ENCODE measurements around the gene MPL.

Gene MPL

DNA sequence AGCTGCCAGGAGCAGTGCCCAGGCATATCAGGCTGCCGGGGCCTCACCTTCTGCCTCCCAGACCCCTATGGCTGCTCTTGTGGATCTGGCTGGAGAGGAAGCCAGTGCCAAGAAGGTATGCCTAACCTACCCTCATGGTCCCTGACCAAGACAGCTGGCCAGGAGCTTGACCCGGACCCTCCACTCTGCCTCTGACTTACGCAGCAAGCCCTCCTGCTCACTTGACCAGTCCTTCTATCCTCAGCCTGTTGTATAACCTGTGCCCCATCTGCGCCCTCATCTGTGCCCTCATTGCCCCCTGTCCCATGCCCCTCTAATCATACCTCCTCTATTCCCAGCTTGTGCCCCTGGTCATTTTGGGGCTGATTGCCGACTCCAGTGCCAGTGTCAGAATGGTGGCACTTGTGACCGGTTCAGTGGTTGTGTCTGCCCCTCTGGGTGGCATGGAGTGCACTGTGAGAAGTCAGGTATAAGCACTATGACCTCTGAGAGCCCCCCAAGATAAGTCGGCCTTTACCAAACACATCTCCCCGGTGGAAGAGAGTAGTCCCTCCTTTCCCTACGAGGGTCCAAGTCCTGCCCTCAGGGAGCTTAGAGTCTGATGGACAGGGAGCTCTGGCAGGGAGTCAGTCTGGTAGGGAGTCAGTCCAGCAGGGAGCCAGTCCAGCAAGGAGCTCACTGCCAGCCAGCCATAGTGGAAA is 30.0 kb upstream of the MPL start:
- TF ChIP-seq, protein P1, sequence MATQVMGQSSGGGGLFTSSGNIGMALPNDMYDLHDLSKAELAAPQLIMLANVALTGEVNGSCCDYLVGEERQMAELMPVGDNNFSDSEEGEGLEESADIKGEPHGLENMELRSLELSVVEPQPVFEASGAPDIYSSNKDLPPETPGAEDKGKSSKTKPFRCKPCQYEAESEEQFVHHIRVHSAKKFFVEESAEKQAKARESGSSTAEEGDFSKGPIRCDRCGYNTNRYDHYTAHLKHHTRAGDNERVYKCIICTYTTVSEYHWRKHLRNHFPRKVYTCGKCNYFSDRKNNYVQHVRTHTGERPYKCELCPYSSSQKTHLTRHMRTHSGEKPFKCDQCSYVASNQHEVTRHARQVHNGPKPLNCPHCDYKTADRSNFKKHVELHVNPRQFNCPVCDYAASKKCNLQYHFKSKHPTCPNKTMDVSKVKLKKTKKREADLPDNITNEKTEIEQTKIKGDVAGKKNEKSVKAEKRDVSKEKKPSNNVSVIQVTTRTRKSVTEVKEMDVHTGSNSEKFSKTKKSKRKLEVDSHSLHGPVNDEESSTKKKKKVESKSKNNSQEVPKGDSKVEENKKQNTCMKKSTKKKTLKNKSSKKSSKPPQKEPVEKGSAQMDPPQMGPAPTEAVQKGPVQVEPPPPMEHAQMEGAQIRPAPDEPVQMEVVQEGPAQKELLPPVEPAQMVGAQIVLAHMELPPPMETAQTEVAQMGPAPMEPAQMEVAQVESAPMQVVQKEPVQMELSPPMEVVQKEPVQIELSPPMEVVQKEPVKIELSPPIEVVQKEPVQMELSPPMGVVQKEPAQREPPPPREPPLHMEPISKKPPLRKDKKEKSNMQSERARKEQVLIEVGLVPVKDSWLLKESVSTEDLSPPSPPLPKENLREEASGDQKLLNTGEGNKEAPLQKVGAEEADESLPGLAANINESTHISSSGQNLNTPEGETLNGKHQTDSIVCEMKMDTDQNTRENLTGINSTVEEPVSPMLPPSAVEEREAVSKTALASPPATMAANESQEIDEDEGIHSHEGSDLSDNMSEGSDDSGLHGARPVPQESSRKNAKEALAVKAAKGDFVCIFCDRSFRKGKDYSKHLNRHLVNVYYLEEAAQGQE (IDR thresholded peaks at IDR 0.05; ENCODE audit: insufficient read depth in 1 of 2, low read depth in 2 of 2, low read length in 2 of 2): no peak
- TF ChIP-seq POLR2AphosphoS5 (IDR thresholded peaks at IDR 0.05; ENCODE audit: low read depth, low read length) (no peak), TAF1 (IDR thresholded peaks at IDR 0.05; ENCODE audit: borderline replicate concordance, insufficient read depth, low read length) (no peak), SIN3A (IDR thresholded peaks at IDR 0.05; ENCODE audit: borderline replicate concordance, insufficient read depth, low read length) (no peak), FOXP2 (optimal IDR thresholded peaks at IDR 0.05; ENCODE audit: borderline replicate concordance, extremely low read depth, extremely low read length, insufficient read depth) (no peak)

DNA sequence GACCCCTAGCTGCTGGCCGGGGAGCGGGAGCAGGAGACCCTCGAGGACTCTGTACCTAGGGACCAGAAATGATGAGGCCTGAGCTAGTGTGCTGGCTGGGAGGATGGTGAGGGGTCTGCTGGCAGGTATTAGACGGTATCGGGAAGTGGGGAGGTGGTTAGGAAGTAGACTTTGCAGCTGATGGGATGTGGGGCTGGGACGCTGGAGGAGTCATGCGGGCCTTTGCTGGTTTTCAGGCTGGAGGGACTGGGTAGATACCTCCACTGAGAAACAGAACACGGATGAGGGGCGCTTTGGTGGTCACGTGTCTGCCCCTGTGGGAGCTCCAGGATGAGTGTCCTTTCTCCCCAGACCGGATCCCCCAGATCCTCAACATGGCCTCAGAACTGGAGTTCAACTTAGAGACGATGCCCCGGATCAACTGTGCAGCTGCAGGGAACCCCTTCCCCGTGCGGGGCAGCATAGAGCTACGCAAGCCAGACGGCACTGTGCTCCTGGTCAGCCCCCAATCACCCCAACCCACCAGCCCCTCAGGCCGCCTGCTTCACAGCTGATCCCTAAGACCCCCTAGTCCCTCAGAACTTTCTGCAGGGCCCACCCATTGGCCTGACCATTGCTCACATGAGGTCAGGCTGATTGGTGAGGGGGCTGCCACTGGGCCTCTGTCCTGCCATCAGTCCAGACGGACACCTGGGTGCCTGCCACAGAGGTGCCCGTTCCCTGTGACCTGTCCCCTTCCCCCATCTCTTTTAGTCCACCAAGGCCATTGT is 28.8 kb upstream of the MPL start:
- TF ChIP-seq FOXP2 (optimal IDR thresholded peaks at IDR 0.05; ENCODE audit: borderline replicate concordance, extremely low read depth, extremely low read length, insufficient read depth) (no peak), TAF1 (IDR thresholded peaks at IDR 0.05; ENCODE audit: borderline replicate concordance, insufficient read depth, low read length) (no peak), SIN3A (IDR thresholded peaks at IDR 0.05; ENCODE audit: borderline replicate concordance, insufficient read depth, low read length) (no peak)
- TF ChIP-seq, protein P1 (IDR thresholded peaks at IDR 0.05; ENCODE audit: insufficient read depth in 1 of 2, low read depth in 2 of 2, low read length in 2 of 2): no peak

DNA sequence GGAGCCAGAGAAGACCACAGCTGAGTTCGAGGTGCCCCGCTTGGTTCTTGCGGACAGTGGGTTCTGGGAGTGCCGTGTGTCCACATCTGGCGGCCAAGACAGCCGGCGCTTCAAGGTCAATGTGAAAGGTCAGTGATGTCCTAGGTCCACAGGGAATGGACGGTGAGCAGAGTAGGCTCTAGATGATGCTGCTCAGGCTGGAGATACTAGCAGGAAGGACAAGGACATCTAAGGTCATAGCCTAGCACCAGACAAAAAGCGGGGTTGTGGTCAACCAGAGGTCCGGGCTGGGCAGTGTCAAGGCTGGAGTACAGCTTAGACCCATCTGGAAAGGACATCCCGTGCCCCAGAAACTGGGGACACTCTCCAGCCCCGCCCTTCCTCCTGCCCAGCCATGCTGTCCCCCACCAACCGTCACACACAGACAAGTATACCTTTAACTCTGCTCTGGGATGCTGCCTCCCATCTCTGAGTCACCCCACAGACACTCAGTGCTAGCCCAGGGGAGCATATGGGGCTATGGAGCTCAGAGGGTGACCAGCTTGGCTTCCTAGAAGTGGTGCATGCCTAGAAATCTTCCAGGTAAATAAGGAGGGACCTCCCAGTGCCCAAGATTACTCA is 28.1 kb upstream of the MPL start:
- TF ChIP-seq SIN3A (IDR thresholded peaks at IDR 0.05; ENCODE audit: borderline replicate concordance, insufficient read depth, low read length) (no peak), POLR2AphosphoS5 (IDR thresholded peaks at IDR 0.05; ENCODE audit: low read depth, low read length) (no peak), FOXP2 (optimal IDR thresholded peaks at IDR 0.05; ENCODE audit: borderline replicate concordance, extremely low read depth, extremely low read length, insufficient read depth) (no peak), TAF1 (IDR thresholded peaks at IDR 0.05; ENCODE audit: borderline replicate concordance, insufficient read depth, low read length) (no peak)
- TF ChIP-seq, protein P1 (IDR thresholded peaks at IDR 0.05; ENCODE audit: insufficient read depth in 1 of 2, low read depth in 2 of 2, low read length in 2 of 2): no peak

DNA sequence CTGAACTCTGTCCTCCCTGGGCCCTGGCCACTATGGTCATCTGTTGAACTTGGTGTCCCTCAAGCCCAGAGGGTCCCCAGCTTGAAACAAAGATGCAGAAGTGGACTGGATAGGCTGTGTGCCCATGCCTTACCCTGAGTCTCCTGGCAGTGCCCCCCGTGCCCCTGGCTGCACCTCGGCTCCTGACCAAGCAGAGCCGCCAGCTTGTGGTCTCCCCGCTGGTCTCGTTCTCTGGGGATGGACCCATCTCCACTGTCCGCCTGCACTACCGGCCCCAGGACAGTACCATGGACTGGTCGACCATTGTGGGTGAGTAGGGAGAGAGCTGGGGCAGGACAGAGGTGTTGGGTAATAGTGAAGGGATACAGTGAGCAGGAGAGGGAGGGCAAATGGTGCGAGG is 26.1 kb upstream of the MPL start:
- TF ChIP-seq POLR2AphosphoS5 (IDR thresholded peaks at IDR 0.05; ENCODE audit: low read depth, low read length) (no peak), FOXP2 (optimal IDR thresholded peaks at IDR 0.05; ENCODE audit: borderline replicate concordance, extremely low read depth, extremely low read length, insufficient read depth) (no peak), SIN3A (IDR thresholded peaks at IDR 0.05; ENCODE audit: borderline replicate concordance, insufficient read depth, low read length) (no peak), TAF1 (IDR thresholded peaks at IDR 0.05; ENCODE audit: borderline replicate concordance, insufficient read depth, low read length) (no peak)
- TF ChIP-seq, protein P1 (IDR thresholded peaks at IDR 0.05; ENCODE audit: insufficient read depth in 1 of 2, low read depth in 2 of 2, low read length in 2 of 2): no peak
